MCF 10A (cell line): Measurements from ENCODE around the gene GPRC5C. TPM values are rescaled to one million over a fixed set of nuclear protein-coding genes. Genes with fewer than 3 reads are reported as not detected.

ENCODE experiments used
- BruUV-seq: library from RNA; stranded (reverse); fragments of 400-500 nt; replicated peaks from 2 replicates; lab custom pipeline; 2021; lab: Mats Ljungman, UMichigan
- CTCF ChIA-PET: fragments of 300-600 bp; sonication (Branson Sonifier 250); formaldehyde crosslinking; extraction: SDS; loops from one replicate; lab custom pipeline; 2021; ENCODE audit warnings: antibody characterized with exemption, inconsistent platforms; lab: Yijun Ruan, JAX
- POLR2A ChIA-PET: fragments of 300-600, 350-650 bp; sonication (Branson Sonifier 250); formaldehyde crosslinking; extraction: SDS; loops from one replicate; lab custom pipeline; 2020; ENCODE audit warnings: antibody characterized with exemption, inconsistent platforms; lab: Yijun Ruan, JAX
- DNase-seq: peaks from one replicate; pipeline ENCODE4 v3.0.0-alpha.2; 2018; ENCODE audit not compliant: unreplicated experiment
- H3K27ac Mint-ChIP-seq: one replicate; pipeline ENCODE4 v1.8.0; 2022; ENCODE audit warnings: mild to moderate bottlenecking, low read depth, mixed read lengths; ENCODE audit not compliant: unreplicated experiment
- H3K27me3 Mint-ChIP-seq: one replicate; pipeline ENCODE4 v1.8.0; 2022; ENCODE audit warnings: mixed read lengths; ENCODE audit not compliant: insufficient read depth, unreplicated experiment
- H3K36me3 Mint-ChIP-seq: one replicate; pipeline ENCODE4 v1.8.0; 2022; ENCODE audit warnings: mild to moderate bottlenecking, moderate library complexity, mixed read lengths; ENCODE audit not compliant: insufficient read depth, unreplicated experiment
- H3K4me1 Mint-ChIP-seq: one replicate; pipeline ENCODE4 v1.8.0; 2022; ENCODE audit warnings: mixed read lengths; ENCODE audit not compliant: insufficient read depth, unreplicated experiment
- H3K4me3 Mint-ChIP-seq: one replicate; pipeline ENCODE4 v1.8.0; 2022; ENCODE audit warnings: mild to moderate bottlenecking, moderate library complexity, mixed read lengths; ENCODE audit not compliant: unreplicated experiment
- H3K9me3 Mint-ChIP-seq: one replicate; pipeline ENCODE4 v1.8.0; 2022; ENCODE audit warnings: mixed read lengths; ENCODE audit not compliant: unreplicated experiment
- intact Hi-C: fragments of 100-400 bp; cut with micrococcal nuclease; formaldehyde crosslinking; loops from 2 replicates; pipeline ENCODE4 v1.14.1; 2022
- total RNA-seq: library from RNA; stranded (reverse); gene quantifications from 2 replicates; pipeline ENCODE4 v1.2.3, GENCODE V29; 2022
- TF ChIP-seq, protein P1 (sequence below): fragments of 200-600 bp; IDR thresholded peaks from one replicate; pipeline ENCODE4 v1.8.0; 2022; ENCODE audit warnings: antibody characterized with exemption, mild to moderate bottlenecking; ENCODE audit not compliant: unreplicated experiment

Gene GPRC5C
- total RNA-seq, 1 experiment from 2014 or later: 17.7 TPM

DNA sequence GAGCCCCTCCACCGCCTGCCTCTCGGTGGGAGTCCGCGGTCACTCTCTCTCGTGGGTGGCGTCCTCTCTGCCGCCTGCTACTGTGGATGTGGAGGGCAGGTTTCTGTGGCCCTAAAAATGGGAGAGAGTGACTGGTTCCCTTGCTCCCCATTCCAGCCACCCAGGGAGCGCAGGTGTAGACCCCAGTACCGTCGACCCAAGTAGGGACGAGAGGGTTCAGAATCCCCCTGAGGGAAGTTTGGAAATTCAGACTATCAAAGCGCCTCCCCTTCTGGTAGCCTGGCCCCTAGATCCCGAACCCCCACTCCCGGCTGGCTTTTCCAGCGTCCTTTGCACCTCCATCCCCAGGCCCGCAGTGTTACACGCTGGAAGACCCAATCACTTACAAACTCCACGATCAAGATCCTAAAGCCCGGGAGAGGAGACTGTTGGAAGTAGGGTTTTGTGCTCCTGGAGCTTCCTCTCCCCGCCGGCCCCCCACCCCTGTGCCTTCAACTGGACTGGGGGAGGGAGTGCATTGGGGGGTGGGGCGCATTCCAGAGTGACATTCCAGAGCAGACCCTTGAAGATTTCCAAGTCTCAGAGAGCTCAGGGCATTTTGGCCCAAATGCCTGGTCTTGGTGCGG, 991 bp downstream of the GPRC5C start:
- Mint-ChIP-seq H3K36me3 (peaks cover 16% of the 10 kb centered on the region), H3K4me1 (peaks cover 22% of the 10 kb centered on the region), H3K27ac (no peak overlapping the region), H3K9me3 (no peaks in the 10 kb centered on the region), H3K27me3 (no peaks in the 10 kb centered on the region), H3K4me3 (peak overlapping the region; percentile 88)
- intact Hi-C loops: loop anchor here (1.0 kb wide), 1 partner anchor 11 kb away; no protein-coding TSS in a partner anchor
- ChIA-PET POLR2A (interaction anchor here (1.1 to 1.4 kb wide), 2 partner anchors 12 to 20 kb away, joined by 3 to 4 read pairs; no protein-coding TSS in a partner anchor), CTCF (interaction anchor here (0.5 to 1.8 kb wide), 3 partner anchors 10 to 53 kb away, joined by 3 to 5 read pairs (median 3); no protein-coding TSS in a partner anchor)
- TF ChIP-seq, protein P1, sequence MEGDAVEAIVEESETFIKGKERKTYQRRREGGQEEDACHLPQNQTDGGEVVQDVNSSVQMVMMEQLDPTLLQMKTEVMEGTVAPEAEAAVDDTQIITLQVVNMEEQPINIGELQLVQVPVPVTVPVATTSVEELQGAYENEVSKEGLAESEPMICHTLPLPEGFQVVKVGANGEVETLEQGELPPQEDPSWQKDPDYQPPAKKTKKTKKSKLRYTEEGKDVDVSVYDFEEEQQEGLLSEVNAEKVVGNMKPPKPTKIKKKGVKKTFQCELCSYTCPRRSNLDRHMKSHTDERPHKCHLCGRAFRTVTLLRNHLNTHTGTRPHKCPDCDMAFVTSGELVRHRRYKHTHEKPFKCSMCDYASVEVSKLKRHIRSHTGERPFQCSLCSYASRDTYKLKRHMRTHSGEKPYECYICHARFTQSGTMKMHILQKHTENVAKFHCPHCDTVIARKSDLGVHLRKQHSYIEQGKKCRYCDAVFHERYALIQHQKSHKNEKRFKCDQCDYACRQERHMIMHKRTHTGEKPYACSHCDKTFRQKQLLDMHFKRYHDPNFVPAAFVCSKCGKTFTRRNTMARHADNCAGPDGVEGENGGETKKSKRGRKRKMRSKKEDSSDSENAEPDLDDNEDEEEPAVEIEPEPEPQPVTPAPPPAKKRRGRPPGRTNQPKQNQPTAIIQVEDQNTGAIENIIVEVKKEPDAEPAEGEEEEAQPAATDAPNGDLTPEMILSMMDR: no peak
- no TSS peak for BruUV-seq
- DNase-seq: no peak

DNA sequence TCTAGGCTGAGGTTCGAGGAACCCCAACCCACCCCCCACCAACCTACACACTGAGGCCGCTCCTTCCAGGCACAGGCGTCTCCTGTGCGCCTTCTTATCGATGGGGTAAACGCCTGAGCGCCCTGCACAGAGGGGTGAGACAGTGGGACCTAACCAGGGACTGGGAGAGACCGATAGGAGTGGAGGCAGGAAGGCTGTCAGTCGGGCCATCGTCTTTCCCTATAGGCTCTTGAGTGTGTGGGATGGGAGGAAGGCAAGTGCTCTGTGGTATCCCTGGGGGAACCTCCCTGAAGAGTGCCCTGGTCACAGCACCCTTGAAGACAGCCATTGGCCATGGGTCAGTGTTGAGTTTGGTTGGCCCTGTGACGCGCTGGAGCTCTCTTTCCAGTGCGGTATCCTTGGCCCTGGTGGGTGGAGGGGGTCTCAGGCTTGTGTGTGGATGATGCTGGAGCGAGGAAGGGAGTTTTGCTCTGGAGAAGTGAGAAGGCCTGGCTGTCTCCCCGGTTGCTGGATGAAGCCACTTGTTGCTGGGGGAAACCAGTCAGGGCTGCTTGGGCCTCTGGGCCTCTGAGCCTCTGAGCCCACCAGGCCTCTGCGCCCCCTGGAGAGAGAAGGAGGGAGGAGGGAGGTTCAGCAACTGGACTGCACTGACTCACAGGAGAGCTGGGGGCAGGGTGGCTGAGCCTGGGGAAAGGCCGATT, 1.7 kb downstream of the GPRC5C start:
- no peak overlapping the region for H3K27ac Mint-ChIP-seq
- ChIA-PET POLR2A (interaction anchor here (1.1 to 1.4 kb wide), 2 partner anchors 12 to 19 kb away, joined by 3 to 4 read pairs; no protein-coding TSS in a partner anchor), CTCF (interaction anchor here (0.5 to 1.8 kb wide), 2 partner anchors 9 to 53 kb away, joined by 3 to 5 read pairs; no protein-coding TSS in a partner anchor)
- intact Hi-C loops: no loop called here
- no peak for DNase-seq
- no peaks in the 10 kb centered on the region for H3K9me3 Mint-ChIP-seq
- H3K4me3 Mint-ChIP-seq: peak overlapping the region; percentile 88
- peaks cover 16% of the 10 kb centered on the region for H3K36me3 Mint-ChIP-seq
- H3K4me1 Mint-ChIP-seq: peaks cover 17% of the 10 kb centered on the region
- no TSS peak for BruUV-seq
- H3K27me3 Mint-ChIP-seq: no peaks in the 10 kb centered on the region
- TF ChIP-seq, protein P1: no peak

DNA sequence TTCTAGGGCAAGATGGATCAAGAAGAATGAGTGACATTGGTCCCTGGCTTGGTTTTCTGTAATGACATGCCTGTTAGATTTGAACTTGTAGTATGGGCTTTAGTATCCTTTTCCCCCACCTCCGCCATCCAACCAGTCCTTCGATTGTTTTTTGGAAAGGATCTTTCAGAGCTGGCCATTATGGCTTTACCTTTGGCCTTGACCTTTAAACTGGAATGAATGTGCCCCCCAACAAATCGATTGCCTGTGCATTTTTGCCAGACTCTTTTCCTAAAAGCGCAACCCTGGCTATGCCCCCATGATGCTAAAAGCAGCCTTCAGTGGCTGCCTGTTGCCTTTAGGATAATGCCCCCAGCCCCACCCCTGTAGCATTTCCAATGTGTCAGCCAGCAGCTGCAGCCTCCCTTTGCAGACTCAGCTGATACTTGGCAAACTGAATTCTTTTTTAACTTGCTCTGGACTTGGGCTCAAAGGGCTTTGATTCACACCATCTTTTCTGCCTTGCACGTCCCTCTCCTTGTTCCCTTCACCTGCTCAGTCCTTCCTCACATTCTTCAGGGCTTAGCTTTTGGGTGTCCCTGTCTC, 4.0 kb downstream of the GPRC5C start:
- Mint-ChIP-seq H3K4me3 (no peak overlapping the region), H3K27me3 (no peaks in the 10 kb centered on the region), H3K36me3 (peaks cover 28% of the 10 kb centered on the region), H3K4me1 (peaks cover 12% of the 10 kb centered on the region), H3K27ac (no peak overlapping the region), H3K9me3 (no peaks in the 10 kb centered on the region)
- ChIA-PET POLR2A (interaction anchor here (0.7 to 1.6 kb wide), 3 partner anchors 8 to 13 kb away, joined by 3 to 4 read pairs (median 4); no protein-coding TSS in a partner anchor), CTCF (interaction anchor here (1.1 to 2.6 kb wide), 3 partner anchors 21 to 57 kb away, joined by 3 to 15 read pairs (median 6); no protein-coding TSS in a partner anchor)
- DNase-seq: no peak
- TF ChIP-seq, protein P1: no peak
- BruUV-seq: no TSS peak
- intact Hi-C loops: no loop called here
